Endothelial cell of umbilical vein (primary cell): ENCODE data around the gene RYR2. TPM values are rescaled to one million over a fixed set of nuclear protein-coding genes. Genes with fewer than 3 reads are reported as not detected.

Source experiments
- BruUV-seq: library from RNA; stranded (reverse); fragments of 400-500 nt; replicated peaks from 2 replicates; lab custom pipeline; 2021; lab: Mats Ljungman, UMichigan
- CTCF ChIA-PET: fragments of 300-600, 350-600 bp; sonication (Branson Sonifier 250); formaldehyde crosslinking; loops from one replicate; lab custom pipeline; 2021; ENCODE audit warnings: antibody characterized with exemption, inconsistent platforms; lab: Charles Lee
- POLR2A ChIA-PET: fragments of 300-600, 350-600 bp; sonication (Branson Sonifier 250); formaldehyde crosslinking; loops from one replicate; lab custom pipeline; 2021; ENCODE audit warnings: antibody characterized with exemption, inconsistent platforms; lab: Charles Lee
- DNase-seq: peaks from one replicate; pipeline ENCODE4 v3.0.0-alpha.2; 2011; ENCODE audit warnings: low read depth, low spot score
- FAIRE-seq: peaks from 2 replicates; lab custom pipeline; 2011; peaks lifted over from hg19 to GRCh38; lab: Jason Lieb, UNC
- H2AFZ ChIP-seq: 2 replicates; pipeline ENCODE4 v1.6.0; 2012; ENCODE audit warnings: low read depth, low read length, control low read depth, inconsistent platforms
- H3K27ac ChIP-seq: 2 replicates; pipeline ENCODE4 v1.5.1; 2011; ENCODE audit warnings: low read depth, mild to moderate bottlenecking, control low read depth, low read length, moderate library complexity; ENCODE audit not compliant: insufficient read depth
- H3K27me3 ChIP-seq, 2 experiments: 2 replicates each; pipeline versions ENCODE4 v1.6.0 to v1.6.1; 2011; ENCODE audit warnings: low read length in 2 of 2, mixed read lengths in 1 of 2; ENCODE audit not compliant: control insufficient read depth in 2 of 2, insufficient read depth in 2 of 2
- H3K36me3 ChIP-seq, 2 experiments: 2 replicates in 1 of 2; 3 replicates in 1 of 2; pipeline ENCODE4 v1.5.1; 2011; ENCODE audit warnings: low read length in 2 of 2, mild to moderate bottlenecking in 1 of 2, moderate library complexity in 1 of 2; ENCODE audit not compliant: control insufficient read depth in 2 of 2, insufficient read depth in 2 of 2; ENCODE audit errors: extremely low read depth in 1 of 2
- H3K4me1 ChIP-seq: 3 replicates; pipeline ENCODE4 v1.5.1; 2011; ENCODE audit warnings: mild to moderate bottlenecking, low read length; ENCODE audit not compliant: control insufficient read depth, insufficient read depth; ENCODE audit errors: extremely low read depth
- H3K4me2 ChIP-seq: 2 replicates; pipeline ENCODE4 v1.6.1; 2011; ENCODE audit warnings: low read length, control low read depth, mixed read lengths; ENCODE audit not compliant: insufficient read depth
- H3K4me3 ChIP-seq, 3 experiments: fragments of 200-600 bp in 1 of 3; sonication (generic), shearing (Covaris generic) in 1 of 3; replicated peaks in 1 of 3; 2 replicates each; pipeline ENCODE4 v1.5.1; 2011 to 2016; ENCODE audit warnings: control low read depth in 3 of 3, low read length in 3 of 3, mild to moderate bottlenecking in 2 of 3, inconsistent platforms in 1 of 3, low read depth in 1 of 3, moderate library complexity in 1 of 3; ENCODE audit not compliant: insufficient read depth in 1 of 3
- H3K79me2 ChIP-seq: 2 replicates; pipeline ENCODE4 v1.6.0; 2012; ENCODE audit warnings: low read length, inconsistent platforms; ENCODE audit not compliant: control insufficient read depth, insufficient read depth
- H3K9ac ChIP-seq: replicated peaks from 2 replicates; pipeline ENCODE3; 2011; ENCODE audit warnings: low read length, control low read depth; ENCODE audit not compliant: insufficient read depth; ENCODE audit errors: extremely low read depth
- H3K9me1 ChIP-seq: replicated peaks from 3 replicates; pipeline ENCODE4 v1.6.0; 2011; ENCODE audit warnings: mild to moderate bottlenecking, low read length; ENCODE audit not compliant: control insufficient read depth, insufficient read depth; ENCODE audit errors: extremely low read depth
- H3K9me3 ChIP-seq: replicated peaks from 2 replicates; pipeline ENCODE4 v1.5.1; 2012; ENCODE audit warnings: low read length, inconsistent platforms; ENCODE audit not compliant: control insufficient read depth, insufficient read depth
- H4K20me1 ChIP-seq: replicated peaks from 2 replicates; pipeline ENCODE3; 2011; ENCODE audit warnings: mild to moderate bottlenecking, low read length; ENCODE audit not compliant: control insufficient read depth, insufficient read depth; ENCODE audit errors: extremely low read depth
- EZH2 ChIP-seq: IDR thresholded peaks from 2 replicates; pipeline ENCODE4 v1.6.1; 2012; ENCODE audit warnings: borderline replicate concordance, low read depth, mild to moderate bottlenecking, moderate library complexity, low read length, inconsistent platforms; ENCODE audit not compliant: severe bottlenecking
- FOS ChIP-seq: IDR thresholded peaks from 2 replicates; pipeline ENCODE4 v1.6.1; 2011; ENCODE audit warnings: mild to moderate bottlenecking, low read length, moderate library complexity, borderline replicate concordance; ENCODE audit not compliant: insufficient read depth
- GATA2 ChIP-seq: IDR thresholded peaks from 2 replicates; pipeline ENCODE4 v1.7.0; 2011; ENCODE audit warnings: low read depth, mild to moderate bottlenecking, moderate library complexity, mixed read lengths, low read length; ENCODE audit not compliant: insufficient read length, insufficient read depth
- JUN ChIP-seq: IDR thresholded peaks from 2 replicates; pipeline ENCODE4 v1.6.1; 2011; ENCODE audit warnings: borderline replicate concordance, low read depth; ENCODE audit not compliant: insufficient read length, insufficient read depth
- MAX ChIP-seq: IDR thresholded peaks from 2 replicates; pipeline ENCODE4 v1.6.1; 2011; ENCODE audit not compliant: insufficient read depth, insufficient read length
- MYC ChIP-seq: IDR thresholded peaks from one replicate; pipeline ENCODE4 v1.6.1; 2011; ENCODE audit warnings: mild to moderate bottlenecking, low read depth, low read length
- POLR2A ChIP-seq: IDR thresholded peaks from 2 replicates; pipeline ENCODE4 v1.6.1; 2012; ENCODE audit warnings: low read depth, mild to moderate bottlenecking, control low read depth, low read length
- POLR2AphosphoS5 ChIP-seq: IDR thresholded peaks from 2 replicates; pipeline ENCODE4 v1.6.1; 2012; ENCODE audit warnings: low read depth, mild to moderate bottlenecking, control low read depth, low read length, moderate library complexity; ENCODE audit not compliant: insufficient read depth
- dilution Hi-C: fragments of 300-500 bp; cut with MboI; formaldehyde crosslinking; loops from one replicate; pipeline ENCODE4 v1.15.0; 2019; ENCODE audit warnings: low sequenced_read_pairs; ENCODE audit not compliant: extremely low pct_ligation_motif_present
- intact Hi-C: fragments of 100-400 bp; cut with micrococcal nuclease; formaldehyde crosslinking; loops from one replicate; pipeline ENCODE4 v1.10.0; 2022
- polyA plus RNA-seq, 4 experiments: library from polyadenylated mRNA; depleted of rRNA in 3 of 4; stranded (reverse) in 3 of 4; unstranded in 1 of 4; fragments of >200 nt; gene quantifications; 2 replicates each; pipeline versions ENCODE4 v1.2.1 to v1.2.3, GENCODE V29; 2011 to 2012; ENCODE audit warnings: missing spikeins in 1 of 4
- total RNA-seq: library from RNA; stranded (reverse); gene quantifications from 2 replicates; pipeline ENCODE4 v1.2.3, GENCODE V29; 2021
- TF ChIP-seq, protein P1 (sequence below), 2 donors: IDR thresholded peaks; 1 replicate in 1 of 2; 2 replicates in 1 of 2; pipeline ENCODE4 v1.5.1; 2011; ENCODE audit warnings: low read length in 2 of 2, mild to moderate bottlenecking in 2 of 2, moderate library complexity in 2 of 2, control low read depth in 1 of 2, inconsistent platforms in 1 of 2, low read depth in 1 of 2; ENCODE audit not compliant: insufficient read depth in 1 of 2; ENCODE audit errors: extremely low read depth in 1 of 2

The RYR2 gene
- total and polyA plus RNA-seq, 2 donors (not counting 3 experiments of a cell fraction or from before 2014, with no cell fraction given): not detected

DNA sequence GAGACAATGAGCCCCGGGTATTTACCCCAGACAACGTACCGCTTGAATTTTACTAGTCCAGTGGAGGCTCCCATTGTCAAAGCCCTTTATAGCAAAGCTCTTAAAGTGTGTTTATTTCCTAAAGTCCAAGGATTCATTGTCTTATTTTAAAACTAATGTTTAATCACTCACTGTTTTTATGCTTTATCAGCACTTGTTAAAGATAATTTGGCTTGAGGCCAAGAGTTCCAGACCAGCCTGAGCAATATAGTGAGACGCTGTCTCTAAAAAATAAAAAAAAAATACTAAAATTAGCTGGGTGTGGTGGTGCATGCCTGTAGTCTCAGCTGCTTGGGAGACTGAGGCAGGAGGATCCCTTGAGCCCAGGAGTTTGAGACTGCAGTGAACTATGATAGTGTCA, 202.8 kb downstream of the RYR2 start:
- dilution Hi-C loops (no loop called here), intact Hi-C loops (no loop called here)
- DNase-seq (no peak), FAIRE-seq (no peak)
- Histone ChIP-seq H3K27me3 (no peaks in the 10 kb centered on the region), H3K9me3 (no peaks in the 10 kb centered on the region), H3K4me2 (no peak overlapping the region), H3K9ac (no peak overlapping the region), H4K20me1 (no peaks in the 10 kb centered on the region), H3K4me3 (no peak overlapping the region), H3K4me1 (no peaks in the 10 kb centered on the region), H3K27ac (no peak overlapping the region), H2AFZ (no peak overlapping the region), H3K9me1 (no peaks in the 10 kb centered on the region), H3K79me2 (no peaks in the 10 kb centered on the region), H3K36me3 (no peaks in the 10 kb centered on the region)
- CTCF ChIA-PET: no interaction called here
- BruUV-seq: no TSS peak
- POLR2A ChIA-PET: no interaction called here
- TF ChIP-seq MYC (no peak), GATA2 (no peak), POLR2A (no peak), JUN (no peak), EZH2 (no peak)
- TF ChIP-seq, protein P1, sequence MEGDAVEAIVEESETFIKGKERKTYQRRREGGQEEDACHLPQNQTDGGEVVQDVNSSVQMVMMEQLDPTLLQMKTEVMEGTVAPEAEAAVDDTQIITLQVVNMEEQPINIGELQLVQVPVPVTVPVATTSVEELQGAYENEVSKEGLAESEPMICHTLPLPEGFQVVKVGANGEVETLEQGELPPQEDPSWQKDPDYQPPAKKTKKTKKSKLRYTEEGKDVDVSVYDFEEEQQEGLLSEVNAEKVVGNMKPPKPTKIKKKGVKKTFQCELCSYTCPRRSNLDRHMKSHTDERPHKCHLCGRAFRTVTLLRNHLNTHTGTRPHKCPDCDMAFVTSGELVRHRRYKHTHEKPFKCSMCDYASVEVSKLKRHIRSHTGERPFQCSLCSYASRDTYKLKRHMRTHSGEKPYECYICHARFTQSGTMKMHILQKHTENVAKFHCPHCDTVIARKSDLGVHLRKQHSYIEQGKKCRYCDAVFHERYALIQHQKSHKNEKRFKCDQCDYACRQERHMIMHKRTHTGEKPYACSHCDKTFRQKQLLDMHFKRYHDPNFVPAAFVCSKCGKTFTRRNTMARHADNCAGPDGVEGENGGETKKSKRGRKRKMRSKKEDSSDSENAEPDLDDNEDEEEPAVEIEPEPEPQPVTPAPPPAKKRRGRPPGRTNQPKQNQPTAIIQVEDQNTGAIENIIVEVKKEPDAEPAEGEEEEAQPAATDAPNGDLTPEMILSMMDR (IDR thresholded peaks at IDR 0.05; ENCODE audit: extremely low read depth in 1 of 2, insufficient read depth in 1 of 2, low read depth in 1 of 2, low read length in 2 of 2): no peak

- no peak overlapping the region for H2AFZ ChIP-seq
- H3K4me2 ChIP-seq: no peak overlapping the region
- FAIRE-seq (no peak), DNase-seq (no peak)
- no peaks in the 10 kb centered on the region for H4K20me1 ChIP-seq
- H3K9ac ChIP-seq: no peak overlapping the region
- H3K4me1 ChIP-seq: no peaks in the 10 kb centered on the region
- no TSS peak for BruUV-seq
- H3K27me3 ChIP-seq: no peaks in the 10 kb centered on the region
- H3K9me1 ChIP-seq: no peaks in the 10 kb centered on the region
- H3K79me2 ChIP-seq: no peaks in the 10 kb centered on the region
- H3K36me3 ChIP-seq: no peaks in the 10 kb centered on the region
- POLR2A ChIA-PET: no interaction called here
- no peak overlapping the region for H3K27ac ChIP-seq
- intact Hi-C loops (no loop called here), dilution Hi-C loops (no loop called here)
- no peak overlapping the region for H3K4me3 ChIP-seq
- CTCF ChIA-PET: no interaction called here
- TF ChIP-seq, protein P1 (IDR thresholded peaks at IDR 0.05; ENCODE audit: extremely low read depth in 1 of 2, insufficient read depth in 1 of 2, low read depth in 1 of 2, low read length in 2 of 2): no peak
- TF ChIP-seq POLR2A: no peak
- TF ChIP-seq MYC: no peak
- TF ChIP-seq JUN: no peak
- no peak for TF ChIP-seq POLR2AphosphoS5
- no peak for TF ChIP-seq EZH2
- no peak for TF ChIP-seq MAX
- no peak for TF ChIP-seq FOS
- no peak for TF ChIP-seq GATA2
- H3K9me3 ChIP-seq: peaks cover 3% of the 10 kb centered on the region
Observed at GRCh38 chr1:237247442-237247841, 205.5 kb downstream of the RYR2 start.
